Thymus (tissue), 11 donors: ENCODE results near the gene MED7. TPM values are rescaled to one million over a fixed set of nuclear protein-coding genes. Genes with fewer than 3 reads are reported as not detected.

Source experiments
- DNase-seq, 9 donors: peaks; one replicate each; pipeline ENCODE4 v3.0.0-alpha.2; 2013; ENCODE audit warnings: low spot score in 9 of 9, low read depth in 6 of 9, missing footprints in 1 of 9
- H3K27ac ChIP-seq, 2 donors: one replicate each; pipeline ENCODE4 v1.5.1; 2013; ENCODE audit warnings: control low read depth in 1 of 2, low read depth in 1 of 2, low read length in 1 of 2, mild to moderate bottlenecking in 1 of 2, moderate library complexity in 1 of 2
- H3K27me3 ChIP-seq, 2 donors: one replicate each; pipeline ENCODE4 v1.5.1; 2013; ENCODE audit warnings: low read length in 1 of 2; ENCODE audit not compliant: control insufficient read depth in 2 of 2, insufficient read depth in 1 of 2
- H3K36me3 ChIP-seq, 2 donors: one replicate each; pipeline ENCODE4 v1.5.1; 2013; ENCODE audit warnings: low read length in 1 of 2, mild to moderate bottlenecking in 1 of 2, moderate library complexity in 1 of 2; ENCODE audit not compliant: control insufficient read depth in 2 of 2, insufficient read depth in 2 of 2
- H3K4me1 ChIP-seq, 2 donors: one replicate each; pipeline ENCODE4 v1.5.1; 2013; ENCODE audit warnings: low read length in 2 of 2; ENCODE audit not compliant: control insufficient read depth in 2 of 2, insufficient read depth in 2 of 2
- H3K4me3 ChIP-seq, 2 donors: one replicate each; pipeline ENCODE4 v1.5.1; 2013; ENCODE audit warnings: low read length in 2 of 2, control low read depth in 1 of 2, mild to moderate bottlenecking in 1 of 2
- H3K9me3 ChIP-seq, 2 donors: one replicate each; pipeline ENCODE4 v1.5.1; 2013; ENCODE audit warnings: low read length in 1 of 2, mild to moderate bottlenecking in 1 of 2; ENCODE audit not compliant: control insufficient read depth in 2 of 2, insufficient read depth in 1 of 2
- WGBS: extraction: QIAGEN DNeasy Blood & Tissue Kit; methylation state at CpG from one replicate; pipeline ENCODE4 v1.1.7; 2013; 5-methylcytosine and 5-hydroxymethylcytosine counted together
- polyA plus RNA-seq: library from polyadenylated mRNA; stranded (reverse); fragments of 200-250 nt; gene quantifications from one replicate; pipeline ENCODE4 v1.2.3, GENCODE V29; 2013
- total RNA-seq: library from RNA; stranded (reverse); fragments of 120-200 nt; gene quantifications from one replicate; pipeline ENCODE4 v1.2.4, GENCODE V29; 2013
- donor health status: healthy.

The MED7 gene
- total and polyA plus RNA-seq, 2 donors: 17.0 to 40.2 TPM

DNA sequence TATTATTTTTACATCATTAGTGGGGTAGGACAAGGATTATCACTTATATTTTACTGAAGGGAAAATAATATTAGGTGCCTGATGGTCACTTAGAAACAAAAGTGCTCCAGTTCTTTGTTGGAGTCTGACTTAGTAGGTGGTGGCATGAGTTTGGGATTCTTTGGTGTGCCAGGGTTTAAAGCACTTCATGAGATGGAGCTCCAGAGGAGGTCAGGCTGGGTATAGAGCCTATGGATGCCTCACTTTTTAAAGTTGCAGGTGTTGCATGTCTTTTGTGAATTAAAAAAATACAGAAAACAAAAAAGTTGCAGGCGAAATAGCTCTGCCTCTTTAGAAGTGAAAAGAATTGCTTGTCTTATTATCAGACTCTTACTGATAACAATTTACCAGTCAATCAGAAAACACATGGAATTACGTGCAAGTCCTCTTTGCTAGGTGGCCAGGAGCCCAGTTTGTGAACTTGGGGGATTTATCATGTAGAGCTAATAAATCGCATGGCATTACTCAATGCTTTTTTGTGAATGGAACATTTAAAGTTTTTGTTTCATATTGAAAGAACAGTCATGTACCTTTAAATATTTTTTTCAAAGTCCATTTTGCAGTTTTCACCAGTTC lies 39.6 kb upstream of the MED7 start:
- peak in 1 of 9 donors; percentile 57 for DNase-seq
- Histone ChIP-seq H3K4me3 (peak overlapping the region; percentile 58 to 95), H3K36me3 (peaks cover 17 to 34% of the 10 kb centered on the region in 2 donors), H3K27me3 (no peaks in the 10 kb centered on the region), H3K27ac (peak overlapping the region; percentile 60 to 93), H3K4me1 (peaks cover 25 to 46% of the 10 kb centered on the region in 2 donors), H3K9me3 (peaks cover 0 to 4% of the 10 kb centered on the region in 2 donors)
- WGBS: 44% methylated on average over 3 of the region's 3 CpGs

DNA sequence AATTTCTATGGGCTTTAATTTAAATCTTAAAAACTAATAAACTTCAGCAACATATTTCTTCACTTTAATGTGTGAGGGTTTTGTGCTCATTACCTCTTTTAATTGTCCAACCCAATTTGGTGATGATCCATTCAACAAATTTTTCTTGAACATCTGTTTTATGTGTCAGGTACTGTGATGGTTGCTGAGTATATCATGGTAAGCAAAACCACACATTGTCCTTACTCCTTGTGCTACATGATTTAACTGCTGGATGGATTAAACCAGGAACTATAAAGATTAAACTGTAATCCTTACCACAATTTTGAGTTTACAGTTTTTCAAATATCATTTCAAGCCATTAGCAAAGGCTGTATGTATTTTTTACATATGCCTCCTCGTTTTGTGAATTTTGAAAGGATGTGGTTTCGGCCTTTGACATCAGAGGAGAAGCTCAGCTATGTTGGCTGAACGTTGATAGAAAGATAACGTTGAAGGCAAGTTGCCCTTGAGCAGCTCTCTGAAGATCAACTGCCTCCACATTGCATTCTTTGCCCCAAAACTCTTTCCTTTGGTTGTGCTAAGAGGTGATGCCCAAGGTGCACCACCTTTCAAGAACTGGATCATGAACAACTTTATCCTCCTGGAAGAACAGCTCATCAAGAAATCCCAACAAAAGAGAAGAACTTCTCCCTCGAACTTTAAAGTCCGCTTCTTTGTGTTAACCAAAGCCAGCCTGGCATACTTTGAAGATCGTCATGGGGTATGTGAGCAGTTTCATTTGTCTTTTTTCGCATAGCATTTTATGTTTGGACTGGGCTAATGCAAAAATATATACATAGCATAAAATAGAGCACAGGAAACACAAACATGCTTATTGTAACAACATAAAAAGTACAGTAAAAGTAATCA lies 38.0 kb upstream of the MED7 start, which contains the start of gene ITK:
Gene ITK (plus strand): TSS at position 467 of the 891 bp plus-strand sequence. CDS start 138 bp downstream, at position 605.
- Histone ChIP-seq H3K27me3 (no peaks in the 10 kb centered on the region), H3K4me1 (peaks cover 20 to 35% of the 10 kb centered on the region in 2 donors), H3K36me3 (peaks cover 9 to 20% of the 10 kb centered on the region in 2 donors), H3K9me3 (peaks cover 0 to 4% of the 10 kb centered on the region in 2 donors), H3K4me3 (peak within 1 kb of the TSS; percentile 58 to 95), H3K27ac (peak within 1 kb of the TSS; percentile 93)
- DNase-seq: peak in 8 of 9 donors; percentile 54 to 94 (median 81)
- 8% methylated on average over 8 of the region's 8 CpGs for WGBS

GRCh38 chr5:157178966-157179365 lies 36.3 kb upstream of the MED7 start:
- Histone ChIP-seq H3K36me3 (peaks cover under 1 to 4% of the 10 kb centered on the region in 2 donors), H3K27me3 (no peaks in the 10 kb centered on the region), H3K4me3 (peak overlapping the region; percentile 5 to 36), H3K4me1 (peaks cover 13 to 24% of the 10 kb centered on the region in 2 donors), H3K27ac (peak overlapping the region; percentile 92 to 93), H3K9me3 (peaks cover 0 to 4% of the 10 kb centered on the region in 2 donors)
- WGBS: 10% methylated on average over 3 of the region's 3 CpGs
- peak in 3 of 9 donors; percentile 41 to 80 (median 55) for DNase-seq

DNA sequence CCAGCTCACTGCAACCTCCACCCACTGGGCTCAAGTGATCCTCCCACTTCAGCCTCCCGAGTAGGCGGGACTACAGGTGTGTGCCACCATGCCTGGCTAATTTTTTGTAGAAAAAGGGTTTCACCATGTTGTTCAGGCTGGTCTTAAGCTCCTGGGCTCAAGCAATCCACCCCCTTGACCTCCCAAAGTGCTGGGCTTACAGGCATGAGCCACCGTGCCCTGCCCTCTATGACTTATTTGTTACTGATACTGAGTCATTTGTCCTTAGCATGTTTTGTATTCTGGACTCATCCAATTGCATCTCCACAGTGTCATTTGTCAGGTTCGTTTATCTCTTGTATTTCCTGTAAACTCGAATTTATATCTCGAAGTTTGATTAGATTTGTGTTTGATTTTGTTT lies 35.3 kb upstream of the MED7 start:
- WGBS: 87% methylated on average over 6 of the region's 6 CpGs
- H3K36me3 ChIP-seq: no peaks in the 10 kb centered on the region
- DNase-seq: no peak
- peaks cover 0 to 4% of the 10 kb centered on the region in 2 donors for H3K9me3 ChIP-seq
- H3K27ac ChIP-seq: peak overlapping the region in 1 of 2 donors; percentile 52
- H3K4me3 ChIP-seq: no peak overlapping the region
- no peaks in the 10 kb centered on the region for H3K27me3 ChIP-seq
- H3K4me1 ChIP-seq: peaks cover 11 to 25% of the 10 kb centered on the region in 2 donors

DNA sequence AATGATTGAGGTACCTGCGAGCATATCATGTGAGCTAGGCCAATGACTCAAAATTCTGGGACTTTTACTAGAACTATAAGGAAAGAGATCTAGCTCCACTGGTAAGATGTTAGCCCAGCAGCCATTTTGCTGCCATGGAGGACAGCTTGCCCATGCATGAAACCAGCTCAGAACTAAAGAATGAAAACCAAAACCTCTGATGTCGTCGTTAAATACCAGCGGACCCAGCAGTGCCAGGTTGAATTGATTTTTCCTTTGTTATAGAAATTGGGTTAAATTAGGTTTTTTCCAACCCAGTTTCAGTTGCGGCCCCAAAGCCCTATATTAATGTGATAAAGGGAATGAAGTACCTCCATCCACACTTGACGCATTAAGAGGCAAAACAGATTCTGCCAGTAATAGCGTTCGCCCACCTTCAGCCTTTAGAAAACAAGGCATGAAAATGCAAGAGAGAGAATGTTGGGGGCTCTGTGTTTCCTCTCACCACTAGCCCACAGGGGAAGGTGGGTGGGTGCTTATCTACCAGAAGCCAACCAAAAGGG lies 32.5 kb upstream of the MED7 start:
- WGBS: 90% methylated on average over 8 of the region's 8 CpGs
- no peak overlapping the region for H3K4me3 ChIP-seq
- no peak overlapping the region for H3K27ac ChIP-seq
- no peak for DNase-seq
- no peaks in the 10 kb centered on the region for H3K27me3 ChIP-seq
- no peaks in the 10 kb centered on the region for H3K36me3 ChIP-seq
- H3K4me1 ChIP-seq: peaks cover 16 to 41% of the 10 kb centered on the region in 2 donors
- peaks cover 0 to 7% of the 10 kb centered on the region in 2 donors for H3K9me3 ChIP-seq

GRCh38 chr5:157172403-157172802 lies 29.7 kb upstream of the MED7 start:
- Histone ChIP-seq H3K27ac (peak overlapping the region; percentile 67 to 81), H3K27me3 (no peaks in the 10 kb centered on the region), H3K4me1 (peaks cover 5 to 29% of the 10 kb centered on the region in 2 donors), H3K9me3 (peaks cover 0 to 3% of the 10 kb centered on the region in 2 donors), H3K4me3 (no peak overlapping the region), H3K36me3 (no peaks in the 10 kb centered on the region)
- WGBS: 29% methylated on average over 2 of the region's 2 CpGs
- DNase-seq: peak in 6 of 9 donors; percentile 62 to 86 (median 74)

- DNase-seq: no peak
- no peak overlapping the region for H3K4me3 ChIP-seq
- no peaks in the 10 kb centered on the region for H3K36me3 ChIP-seq
- WGBS: 98% methylated on average over 5 of the region's 5 CpGs
- H3K4me1 ChIP-seq: peaks cover 5 to 38% of the 10 kb centered on the region in 2 donors
- H3K27me3 ChIP-seq: no peaks in the 10 kb centered on the region
- H3K27ac ChIP-seq: no peak overlapping the region
- peaks cover 0 to 3% of the 10 kb centered on the region in 2 donors for H3K9me3 ChIP-seq
These were observed 25.6 kb upstream of the MED7 start for GRCh38 chr5:157168286-157168685.

- no peaks in the 10 kb centered on the region for H3K27me3 ChIP-seq
- H3K9me3 ChIP-seq: peaks cover 0 to 3% of the 10 kb centered on the region in 2 donors
- no peak overlapping the region for H3K4me3 ChIP-seq
- peaks cover 0 to 27% of the 10 kb centered on the region in 2 donors for H3K4me1 ChIP-seq
- H3K27ac ChIP-seq: no peak overlapping the region
- WGBS: 68% methylated on average over 4 of the region's 4 CpGs
- H3K36me3 ChIP-seq: no peaks in the 10 kb centered on the region
- DNase-seq: peak in 1 of 9 donors; percentile 39
These were observed 24.6 kb upstream of the MED7 start for GRCh38 chr5:157167214-157167621.
